Esophagus squamous epithelium (tissue), 4 donors: ENCODE measurements around the gene NLGN1.

Experiments
- CTCF ChIP-seq, 6 experiments: fragments of 450-650 bp in 4 of 6; fragments of 200-600 bp in 2 of 6; sonication (generic) in 2 of 6; IDR thresholded peaks; one replicate each; pipeline ENCODE4 v1.5.1; 2016 to 2019; ENCODE audit warnings: antibody characterized with exemption in 6 of 6, mild to moderate bottlenecking in 4 of 6, moderate library complexity in 4 of 6
- POLR2A ChIP-seq, 4 donors: fragments of 450-650 bp; IDR thresholded peaks; one replicate each; pipeline ENCODE4 v1.6.1; 2017; ENCODE audit warnings: antibody characterized with exemption in 4 of 4, mild to moderate bottlenecking in 4 of 4, moderate library complexity in 3 of 4

DNA sequence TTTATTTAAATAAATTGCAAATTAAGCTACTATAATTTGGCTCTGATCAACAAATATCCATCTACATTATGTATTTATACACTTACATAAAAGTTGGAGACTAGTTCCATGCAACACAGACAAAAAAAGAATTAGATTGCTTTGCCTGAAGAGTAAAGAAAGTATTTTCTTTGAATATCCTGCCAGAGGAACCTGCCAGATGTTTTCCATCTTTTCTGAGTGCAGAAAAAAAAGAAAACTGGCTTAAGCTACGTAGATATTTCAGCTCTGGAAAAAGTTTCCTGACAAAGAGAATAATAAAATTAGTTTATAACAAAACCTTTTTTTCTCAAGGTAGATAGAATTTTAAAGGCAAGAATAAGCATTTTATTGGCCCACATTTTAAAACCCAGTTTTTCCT is 854.1 kb downstream of the NLGN1 start:
- no peak for TF ChIP-seq CTCF (IDR thresholded peaks at IDR 0.05)
- no peak for TF ChIP-seq POLR2A (IDR thresholded peaks at IDR 0.05)
